ENCODE data around the gene CNTNAP1.
A peak's percentile ranks its signal among the peaks of the same experiment; 100 is the strongest.

Gene CNTNAP1

GRCh38 chr17:42667088-42667951 lies 15.0 kb upstream of the CNTNAP1 start:
- Histone ChIP-seq H3K4me2 (ENCODE audit: low read length) (no peak overlapping the region), H3K9me2 (ENCODE audit: low read depth, low read length) (no peaks in the 10 kb centered on the region), H4K20me1 (ENCODE audit: insufficient read depth, low read length) (no peaks in the 10 kb centered on the region), H2AFZ (ENCODE audit: low read length) (no peak overlapping the region), H3F3A (ENCODE audit: insufficient read depth, low read length) (no peaks in the 10 kb centered on the region), H3K9me3 (ENCODE audit: low read length) (no peaks in the 10 kb centered on the region), H3K4me1 (ENCODE audit: insufficient read depth, low read length, severe bottlenecking) (peaks cover 11% of the 10 kb centered on the region), H3K36me3 (ENCODE audit: insufficient read depth, low read length) (peaks cover 17% of the 10 kb centered on the region; the same call in 1 of the 2 replicates), H3K27me3 (ENCODE audit: insufficient read depth, low read length) (peaks cover 6% of the 10 kb centered on the region; the same call in 1 of the 2 replicates), H3K9ac (ENCODE audit: low read length) (no peak overlapping the region), H3K79me2 (ENCODE audit: insufficient read depth, low read length) (no peaks in the 10 kb centered on the region), H3K27ac (ENCODE audit: low read depth, low read length, poor library complexity, severe bottlenecking) (no peak overlapping the region), H3K4me3 (ENCODE audit: low read depth, low read length, poor library complexity, severe bottlenecking) (no peak overlapping the region)
- no peak for TF ChIP-seq CTCF (IDR thresholded peaks at IDR 0.05; ENCODE audit: low read length)

- Histone ChIP-seq H3K36me3 (ENCODE audit: insufficient read depth, low read length) (peaks cover 17% of the 10 kb centered on the region; the same call in 1 of the 2 replicates), H3K4me3 (ENCODE audit: low read depth, low read length, poor library complexity, severe bottlenecking) (peak overlapping the region; percentile 34), H3K9ac (ENCODE audit: low read length) (no peak overlapping the region), H3K27ac (ENCODE audit: low read depth, low read length, poor library complexity, severe bottlenecking) (no peak overlapping the region), H3K79me2 (ENCODE audit: insufficient read depth, low read length) (no peaks in the 10 kb centered on the region), H3K9me2 (ENCODE audit: low read depth, low read length) (no peaks in the 10 kb centered on the region), H3K9me3 (ENCODE audit: low read length) (no peaks in the 10 kb centered on the region), H2AFZ (ENCODE audit: low read length) (no peak overlapping the region), H3K4me2 (ENCODE audit: low read length) (no peak overlapping the region), H3K27me3 (ENCODE audit: insufficient read depth, low read length) (peaks cover 9% of the 10 kb centered on the region; the same call in 1 of the 2 replicates), H3F3A (ENCODE audit: insufficient read depth, low read length) (no peaks in the 10 kb centered on the region), H3K4me1 (ENCODE audit: insufficient read depth, low read length, severe bottlenecking) (peaks cover 20% of the 10 kb centered on the region), H4K20me1 (ENCODE audit: insufficient read depth, low read length) (no peaks in the 10 kb centered on the region)
- TF ChIP-seq CTCF (IDR thresholded peaks at IDR 0.05; ENCODE audit: low read length) (no peak), EZH2 (IDR thresholded peaks at IDR 0.05; ENCODE audit: borderline replicate concordance, low read length) (no peak)
These were observed 12.7 kb upstream of the CNTNAP1 start for GRCh38 chr17:42669705-42669976.

DNA sequence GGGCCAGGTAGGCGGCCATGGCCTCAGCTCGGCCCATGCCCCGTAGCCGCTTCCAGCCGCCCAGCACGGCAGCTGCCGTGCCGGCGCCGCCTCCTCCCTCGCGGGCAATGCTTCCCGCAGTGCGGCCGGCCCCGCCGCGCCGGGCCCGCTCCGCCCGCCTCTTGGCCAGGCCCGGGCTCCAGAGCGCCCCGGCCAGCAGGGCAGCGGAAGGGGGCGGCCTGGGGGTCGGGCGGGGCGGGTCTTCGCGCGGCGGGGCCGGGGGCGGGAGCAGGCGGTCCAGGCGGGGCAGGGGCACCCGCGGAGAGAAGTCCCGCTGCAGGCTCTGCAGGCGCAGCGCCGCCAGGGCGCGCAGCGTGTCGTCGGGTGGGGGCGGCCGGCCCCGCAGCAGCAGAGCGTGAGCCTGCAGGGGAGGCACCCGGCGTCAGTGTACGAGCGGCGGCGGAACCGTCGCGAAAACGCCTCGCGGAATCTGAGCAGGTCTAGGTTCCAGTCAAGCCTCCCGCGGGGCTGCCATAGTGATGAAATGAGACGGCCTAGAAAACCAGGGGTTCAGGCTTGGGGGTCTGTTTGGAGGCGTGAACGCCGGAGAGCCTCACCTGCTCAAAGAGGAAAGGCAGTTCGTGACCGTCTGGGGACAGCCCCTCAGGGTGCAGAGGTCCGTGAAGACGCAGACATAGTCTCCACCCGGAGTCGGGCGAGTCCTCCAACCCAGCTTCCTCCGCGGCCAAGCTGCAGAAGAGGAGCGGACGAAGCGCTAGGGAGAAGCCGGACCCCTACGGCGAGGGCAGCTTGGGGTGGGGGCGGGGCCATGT lies 12.1 kb upstream of the CNTNAP1 start:
- no peaks in the 10 kb centered on the region for H3K9me3 ChIP-seq (ENCODE audit: low read length)
- peaks cover 9% of the 10 kb centered on the region; the same call in 1 of the 2 replicates for H3K27me3 ChIP-seq (ENCODE audit: insufficient read depth, low read length)
- no peaks in the 10 kb centered on the region for H3K9me2 ChIP-seq (ENCODE audit: low read depth, low read length)
- peak overlapping the region; percentile 62 for H3K4me3 ChIP-seq (ENCODE audit: low read depth, low read length, poor library complexity, severe bottlenecking)
- H3K36me3 ChIP-seq (ENCODE audit: insufficient read depth, low read length): peaks cover 17% of the 10 kb centered on the region; the same call in 1 of the 2 replicates
- H3K4me2 ChIP-seq (ENCODE audit: low read length): peak overlapping the region; percentile 90
- H3K9ac ChIP-seq (ENCODE audit: low read length): peak overlapping the region; percentile 40; the same call in 1 of the 2 replicates
- H3F3A ChIP-seq (ENCODE audit: insufficient read depth, low read length): no peaks in the 10 kb centered on the region
- no peak for TF ChIP-seq EZH2 (IDR thresholded peaks at IDR 0.05; ENCODE audit: borderline replicate concordance, low read length)
- TF ChIP-seq CTCF (IDR thresholded peaks at IDR 0.05; ENCODE audit: low read length): peak; percentile 16; the same call in 1 of the 2 replicates
- no peaks in the 10 kb centered on the region for H3K79me2 ChIP-seq (ENCODE audit: insufficient read depth, low read length)
- no peak overlapping the region for H2AFZ ChIP-seq (ENCODE audit: low read length)
- H4K20me1 ChIP-seq (ENCODE audit: insufficient read depth, low read length): no peaks in the 10 kb centered on the region
- H3K4me1 ChIP-seq (ENCODE audit: insufficient read depth, low read length, severe bottlenecking): peaks cover 20% of the 10 kb centered on the region
- H3K27ac ChIP-seq (ENCODE audit: low read depth, low read length, poor library complexity, severe bottlenecking): no peak overlapping the region
